GM18951 (cell line): Measurements from ENCODE around the gene SUPT16H.
"Not testable (repeated sequence)": the region's sequence is repeated elsewhere in the genome, so short reads cannot be mapped to it uniquely, and the experiment has no call there.

Experiments used
- POLR2A ChIP-seq: IDR thresholded peaks from 4 replicates; pipeline ENCODE4 v1.6.1; 2011; ENCODE audit warnings: mild to moderate bottlenecking; ENCODE audit not compliant: insufficient read length, insufficient read depth; ENCODE audit errors: extremely low read depth
- in situ Hi-C: fragments of 300-500 bp; cut with MboI; formaldehyde crosslinking; loops from one replicate; pipeline ENCODE4 v1.12.0; 2022; ENCODE audit warnings: low sequenced_read_pairs, mixed read lengths, inconsistent platforms; ENCODE audit not compliant: unreplicated experiment

The SUPT16H gene

DNA sequence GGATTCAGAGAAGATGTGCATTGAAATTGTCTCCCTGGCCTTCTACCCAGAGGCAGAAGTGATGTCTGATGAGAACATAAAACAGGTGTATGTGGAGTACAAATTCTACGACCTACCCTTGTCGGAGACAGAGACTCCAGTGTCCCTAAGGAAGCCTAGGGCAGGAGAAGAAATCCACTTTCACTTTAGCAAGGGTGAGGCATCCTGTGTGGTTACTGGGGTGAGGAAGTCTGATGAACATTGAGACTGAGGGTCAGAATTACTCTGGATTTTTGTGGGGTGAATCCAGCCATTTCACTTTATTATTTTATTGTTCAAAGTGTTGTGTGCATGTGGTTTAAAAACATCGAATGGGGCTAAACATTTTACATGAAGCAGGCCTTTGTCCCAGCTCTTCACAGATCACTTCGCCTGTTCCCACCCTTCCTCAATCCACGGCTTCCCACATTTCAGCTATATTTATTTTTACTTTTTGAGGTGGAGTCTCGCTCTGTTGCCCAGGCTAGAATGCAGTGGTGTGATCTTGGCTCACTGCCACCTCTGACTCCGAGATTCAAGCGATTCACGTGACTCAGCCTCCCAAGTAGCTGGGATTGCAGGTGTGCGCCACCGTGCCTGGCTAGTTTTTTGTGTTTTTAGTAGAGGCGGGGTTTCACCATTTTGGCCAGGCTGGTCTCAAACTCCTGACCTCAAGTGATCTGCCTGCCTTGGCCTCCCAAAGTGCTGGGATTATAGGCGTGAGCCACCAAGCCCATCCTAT, 40.6 kb downstream of the SUPT16H start:
- in situ Hi-C loops: no loop called here
- no peak for TF ChIP-seq POLR2A

DNA sequence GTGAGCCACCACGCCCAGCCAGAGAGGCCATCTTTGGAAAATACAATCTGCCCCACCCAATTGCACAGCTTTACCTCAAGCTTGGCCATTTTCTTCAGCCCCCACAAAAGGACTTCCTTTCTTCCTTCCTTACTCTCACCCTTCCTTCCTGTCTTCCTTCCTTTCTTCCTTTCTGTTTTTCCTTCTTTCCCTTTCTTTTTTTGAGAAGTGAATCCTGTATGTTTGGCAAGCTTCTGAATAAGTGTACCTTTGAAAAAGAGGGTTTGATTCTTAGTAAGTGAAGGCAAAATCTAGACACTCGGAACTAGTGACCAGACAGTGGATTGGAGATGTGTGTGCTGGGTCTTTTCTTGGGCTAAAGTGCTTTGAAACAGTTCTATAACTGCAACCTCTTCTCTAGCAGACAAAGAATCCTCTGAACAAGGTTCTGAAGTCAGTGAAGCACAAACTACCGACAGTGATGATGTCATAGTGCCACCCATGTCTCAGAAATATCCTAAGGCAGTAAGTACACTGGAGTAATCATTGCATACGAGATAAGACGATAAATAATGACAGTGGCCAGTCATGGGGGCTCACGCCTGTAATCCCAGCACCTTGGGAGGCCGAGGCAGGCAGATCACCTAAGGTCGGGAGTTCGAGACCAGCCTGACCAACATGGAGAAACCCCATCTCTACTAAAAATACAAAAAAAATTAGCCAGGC, 49.5 kb downstream of the SUPT16H start:
- in situ Hi-C loops: no loop called here
- TF ChIP-seq POLR2A: no peak

DNA sequence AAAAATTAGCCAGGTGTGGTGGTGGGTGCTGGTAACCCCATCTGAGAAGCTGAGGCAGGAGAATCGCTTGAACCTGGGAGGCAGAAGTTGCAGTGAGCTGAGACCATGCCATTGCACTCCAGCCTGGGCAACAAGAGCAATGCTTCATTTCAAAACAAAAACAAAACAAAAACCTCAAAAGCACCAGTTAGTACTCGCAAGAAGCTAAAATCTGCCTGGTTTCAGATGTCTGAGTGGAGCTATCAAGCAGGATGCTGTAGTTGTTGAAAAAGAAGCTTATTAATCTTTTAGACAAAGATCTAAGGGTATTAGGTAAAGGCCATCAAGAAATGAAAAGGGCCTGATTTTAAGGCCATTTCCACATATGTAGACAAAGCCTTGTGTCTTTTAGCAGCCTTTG, 50.9 kb downstream of the SUPT16H start:
- in situ Hi-C loops: no loop called here
- no peak for TF ChIP-seq POLR2A

DNA sequence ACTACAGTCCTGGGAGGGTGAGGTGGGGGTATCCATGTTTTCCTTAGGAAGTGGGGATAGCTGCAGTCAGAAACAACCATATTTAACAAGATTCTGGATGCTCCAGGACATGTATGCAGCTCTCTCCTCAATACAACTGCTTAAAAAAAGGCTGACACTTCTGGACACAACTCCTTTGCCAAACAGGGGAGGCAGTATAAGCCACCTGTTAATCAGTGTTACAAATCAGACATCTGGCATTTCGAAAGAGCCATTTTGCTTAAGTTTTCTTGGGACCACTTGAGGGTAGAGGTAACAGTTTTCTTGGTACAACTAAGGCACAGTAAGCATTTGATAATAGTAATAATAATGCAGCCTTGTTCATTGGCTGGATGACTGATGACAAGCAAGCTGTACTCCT, 56.8 kb downstream of the SUPT16H start:
- in situ Hi-C loops: no loop called here

DNA sequence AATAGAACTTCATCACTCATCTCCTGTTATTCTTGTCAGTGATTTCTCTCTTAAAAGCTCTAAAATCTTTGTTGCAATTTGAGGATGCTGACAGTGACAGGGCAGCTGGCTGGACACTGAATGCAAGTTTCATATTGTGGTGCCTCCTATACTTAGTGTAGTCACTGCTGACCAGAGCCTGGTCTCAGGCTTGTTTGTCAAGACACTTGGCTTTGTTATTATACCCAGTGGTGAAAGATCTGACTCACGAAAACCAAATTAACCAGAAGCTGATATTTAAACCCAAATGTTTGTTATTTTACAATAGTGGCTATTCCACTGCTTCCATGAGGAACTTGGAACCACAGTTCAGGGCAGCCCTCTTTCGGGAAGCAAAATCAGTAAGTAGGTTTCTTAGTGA, 61.1 kb downstream of the SUPT16H start:
- in situ Hi-C loops: no loop called here
- TF ChIP-seq POLR2A: no peak

More for the DNA sequence above, 56.8 kb downstream of the SUPT16H start:
- TF ChIP-seq POLR2A: no peak

DNA sequence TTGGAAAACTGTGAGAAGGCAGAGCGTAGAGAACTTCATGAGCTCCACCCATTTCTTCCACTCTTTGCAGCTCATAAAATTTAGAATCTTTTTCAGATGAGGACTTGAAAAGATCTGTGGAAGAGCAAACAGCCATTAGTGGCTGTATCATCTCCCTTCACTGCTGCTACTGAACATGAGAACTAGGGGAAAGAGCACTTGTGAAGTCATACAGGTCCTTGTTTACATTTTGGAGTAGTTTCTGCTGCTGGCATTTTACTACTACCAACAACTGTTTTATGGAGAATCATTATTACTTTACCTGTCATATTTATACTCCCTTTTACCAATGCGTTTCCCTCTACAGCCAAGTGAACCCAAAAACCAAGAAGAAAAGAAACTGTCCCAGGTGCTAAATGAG, 62.9 kb downstream of the SUPT16H start:
- in situ Hi-C loops: no loop called here
- no peak for TF ChIP-seq POLR2A

DNA sequence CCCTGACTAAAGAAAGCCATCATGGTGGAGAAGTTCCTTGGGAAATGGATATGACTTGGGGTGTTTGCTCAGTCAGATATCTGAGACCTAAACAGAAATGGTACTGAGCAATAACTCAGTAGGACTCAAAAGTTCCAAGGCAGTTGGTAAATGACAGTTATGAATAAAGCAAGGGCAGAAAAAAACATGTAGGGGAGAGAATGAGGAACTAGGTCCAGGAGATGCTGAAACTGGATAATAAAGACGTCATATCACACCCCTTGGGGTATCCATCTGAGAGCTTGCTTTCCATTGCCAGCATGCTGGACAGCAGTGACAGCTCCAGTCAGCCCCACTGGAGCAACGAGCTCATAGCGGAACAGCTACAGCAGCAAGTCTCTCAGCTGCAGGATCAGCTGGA, 66.4 kb downstream of the SUPT16H start:
- no peak for TF ChIP-seq POLR2A
- in situ Hi-C loops: no loop called here

DNA sequence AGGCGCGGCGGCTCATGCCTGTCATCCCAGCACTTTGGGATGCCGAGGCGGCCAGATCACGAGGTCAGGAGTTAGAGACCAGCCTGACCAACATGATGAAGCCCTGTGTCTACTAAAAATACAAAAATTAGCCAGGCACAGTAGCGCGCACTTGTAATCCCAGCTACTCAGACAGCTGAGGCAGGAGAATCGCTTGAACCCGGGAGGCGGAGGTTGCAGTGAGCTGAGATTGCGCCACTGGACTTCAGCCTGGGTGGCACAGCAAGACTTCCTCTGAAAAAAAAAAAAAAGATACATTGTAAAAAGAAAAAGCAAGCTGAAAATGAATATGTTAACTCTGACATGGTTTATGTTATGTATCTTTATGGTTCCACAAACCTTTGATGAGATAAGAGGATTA, 70.3 kb downstream of the SUPT16H start:
- no peak for TF ChIP-seq POLR2A
- in situ Hi-C loops: no loop called here

DNA sequence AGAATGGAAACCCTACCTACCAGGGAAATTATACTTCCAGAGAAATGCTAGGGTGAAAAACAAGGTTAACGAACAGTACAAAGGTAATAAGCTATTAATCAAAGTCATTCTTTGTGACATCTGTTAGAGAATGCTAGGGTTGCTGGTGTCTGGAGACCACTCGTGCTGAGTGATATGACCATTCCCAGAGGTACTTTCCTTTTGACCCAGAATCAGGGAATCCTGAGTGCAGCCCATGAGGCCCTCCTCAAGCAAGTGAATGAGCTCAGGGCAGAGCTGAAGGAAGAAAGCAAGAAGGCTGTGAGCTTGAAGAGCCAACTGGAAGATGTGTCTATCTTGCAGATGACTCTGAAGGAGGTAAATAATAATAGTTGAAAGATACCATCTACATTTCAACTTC, 72.2 kb downstream of the SUPT16H start:
- in situ Hi-C loops: no loop called here
- no peak for TF ChIP-seq POLR2A

DNA sequence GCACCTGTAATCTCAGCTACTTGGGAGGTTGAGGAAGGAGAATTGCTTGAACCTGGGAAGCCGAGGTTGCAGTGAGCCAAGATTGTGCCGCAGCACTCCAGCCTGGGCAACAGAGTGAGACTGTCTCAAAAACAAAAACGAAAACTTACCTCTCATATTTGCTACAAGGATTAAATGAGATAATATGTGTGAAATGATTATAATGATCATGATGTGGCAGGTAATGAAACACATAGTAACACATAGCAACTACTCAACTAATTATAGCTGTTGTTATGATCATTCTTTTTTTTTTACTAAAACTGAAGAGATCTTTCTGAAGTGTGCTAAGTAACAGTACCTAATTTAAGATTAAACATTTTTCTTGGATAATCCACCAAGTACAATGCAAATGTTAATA, 73.9 kb downstream of the SUPT16H start:
- in situ Hi-C loops: no loop called here
- TF ChIP-seq POLR2A: no peak

DNA sequence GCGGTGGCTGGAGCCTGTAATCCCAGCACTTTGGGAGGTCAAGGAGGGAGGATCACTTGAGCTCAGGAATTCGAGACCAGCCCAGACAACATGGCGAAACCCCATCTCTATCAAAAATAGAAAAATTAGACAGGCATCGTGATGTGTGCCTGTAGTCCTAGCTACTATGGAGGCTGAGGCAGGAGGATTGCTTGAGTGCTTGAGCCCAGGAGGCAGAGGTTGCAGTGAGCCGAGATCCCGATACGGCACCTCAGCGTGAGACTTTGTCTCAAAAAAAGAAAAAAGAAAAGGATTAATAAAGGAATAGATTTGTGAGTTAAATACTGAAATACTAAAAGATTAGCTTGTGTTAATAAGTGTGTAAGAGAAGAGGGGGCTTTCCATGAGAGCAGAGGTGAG, 74.6 kb downstream of the SUPT16H start:
- in situ Hi-C loops: no loop called here
- no peak for TF ChIP-seq POLR2A

DNA sequence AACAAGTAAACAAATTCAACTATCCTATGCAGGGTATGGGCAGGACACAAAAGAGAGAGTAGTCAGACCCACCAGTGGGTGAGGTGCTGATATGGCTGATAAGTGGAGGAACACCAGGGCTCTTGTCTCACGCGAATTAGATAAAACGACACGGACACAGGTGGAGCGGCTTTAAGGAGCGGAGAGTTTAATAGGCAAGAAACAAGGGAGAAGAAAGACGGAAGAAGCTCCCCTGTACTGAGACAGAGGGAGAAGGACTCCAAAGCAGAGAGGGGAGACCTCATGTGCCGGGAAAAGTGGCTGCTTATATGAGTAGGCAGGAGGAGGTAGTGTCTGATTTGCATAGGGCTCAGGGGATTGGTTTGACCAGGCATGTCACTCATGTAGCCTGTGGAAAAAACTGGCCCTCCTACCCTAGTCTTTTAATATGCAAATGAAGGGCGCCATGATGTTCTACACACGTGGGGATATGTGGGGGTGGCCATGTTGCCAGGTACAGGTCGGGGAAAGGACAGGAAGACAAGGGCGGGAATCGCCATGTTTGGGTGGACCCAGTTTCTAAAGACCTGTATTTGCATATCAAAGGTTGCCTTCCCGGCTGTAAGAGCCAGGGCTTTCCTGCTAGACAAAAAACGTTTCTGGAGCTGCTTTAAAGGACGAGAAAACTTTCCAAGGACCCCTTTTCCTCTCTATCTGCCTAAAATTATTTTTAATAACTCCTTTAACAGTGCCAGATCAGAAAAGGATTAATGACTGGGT, 75.2 kb downstream of the SUPT16H start:
- peak; percentile 65 for TF ChIP-seq POLR2A
- in situ Hi-C loops: no loop called here

DNA sequence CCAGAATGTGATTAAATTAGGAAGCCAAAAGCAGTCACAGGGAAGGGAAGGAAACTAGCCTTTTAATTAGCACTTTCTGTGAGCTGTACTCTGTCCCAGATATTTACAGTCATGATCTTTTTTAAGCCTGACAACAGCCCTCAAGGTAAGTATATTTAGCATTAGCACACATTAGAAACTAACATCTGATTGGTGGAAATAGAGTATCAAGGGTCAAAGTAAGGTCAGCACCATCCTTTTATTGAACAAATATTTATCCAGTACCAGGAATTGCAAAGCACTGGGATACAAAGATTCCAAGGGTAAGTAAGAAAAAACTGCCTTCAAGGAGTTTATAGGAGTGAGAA, 75.7 kb downstream of the SUPT16H start:
- TF ChIP-seq POLR2A: no peak
- in situ Hi-C loops: no loop called here

DNA sequence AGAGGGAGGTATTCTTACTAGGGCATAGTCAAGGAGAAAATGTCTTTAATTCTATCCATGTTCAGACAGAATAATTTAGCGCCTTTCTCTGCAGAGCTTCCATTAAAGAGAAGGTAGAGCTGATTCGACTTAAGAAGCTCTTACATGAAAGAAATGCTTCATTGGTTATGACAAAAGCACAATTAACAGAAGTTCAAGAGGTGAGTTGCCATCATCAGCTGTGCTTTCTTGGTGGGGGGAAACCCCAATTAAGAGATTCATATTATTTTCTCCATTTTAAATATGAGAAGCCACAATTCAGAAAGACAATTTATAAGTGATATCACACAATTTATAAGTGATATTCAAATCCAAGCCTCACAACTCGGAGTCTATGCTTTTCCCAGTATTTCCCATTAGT, 76.2 kb downstream of the SUPT16H start:
- in situ Hi-C loops: no loop called here
- TF ChIP-seq POLR2A: no peak

DNA sequence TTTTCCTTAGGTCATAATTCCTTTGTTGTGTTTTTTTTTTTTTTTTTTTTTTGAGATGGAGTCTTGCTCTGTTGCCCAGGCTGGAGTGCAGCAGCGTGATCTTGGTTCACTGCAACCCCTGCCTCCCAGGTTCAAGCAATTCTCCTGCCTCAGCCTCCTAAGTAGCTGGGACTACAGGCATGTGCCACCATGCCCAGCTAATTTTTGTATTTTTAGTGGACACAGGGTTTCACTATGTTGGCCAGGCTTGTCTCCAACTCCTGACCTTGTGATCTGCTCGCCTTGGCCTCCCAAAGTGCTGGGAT, 81.0 kb downstream of the SUPT16H start:
- in situ Hi-C loops: not testable (repeated sequence)
